Measurements from ENCODE around the gene CLRN1. TPM values are rescaled to one million over a fixed set of nuclear protein-coding genes. Genes with fewer than 3 reads are reported as not detected.

The CLRN1 gene
- total RNA-seq, 1 donor from 2014 or later = not detected

- no peak for ATAC-seq
Measured at GRCh38 chr3:150975086-150975991, 2.8 kb upstream of the CLRN1 start.

DNA sequence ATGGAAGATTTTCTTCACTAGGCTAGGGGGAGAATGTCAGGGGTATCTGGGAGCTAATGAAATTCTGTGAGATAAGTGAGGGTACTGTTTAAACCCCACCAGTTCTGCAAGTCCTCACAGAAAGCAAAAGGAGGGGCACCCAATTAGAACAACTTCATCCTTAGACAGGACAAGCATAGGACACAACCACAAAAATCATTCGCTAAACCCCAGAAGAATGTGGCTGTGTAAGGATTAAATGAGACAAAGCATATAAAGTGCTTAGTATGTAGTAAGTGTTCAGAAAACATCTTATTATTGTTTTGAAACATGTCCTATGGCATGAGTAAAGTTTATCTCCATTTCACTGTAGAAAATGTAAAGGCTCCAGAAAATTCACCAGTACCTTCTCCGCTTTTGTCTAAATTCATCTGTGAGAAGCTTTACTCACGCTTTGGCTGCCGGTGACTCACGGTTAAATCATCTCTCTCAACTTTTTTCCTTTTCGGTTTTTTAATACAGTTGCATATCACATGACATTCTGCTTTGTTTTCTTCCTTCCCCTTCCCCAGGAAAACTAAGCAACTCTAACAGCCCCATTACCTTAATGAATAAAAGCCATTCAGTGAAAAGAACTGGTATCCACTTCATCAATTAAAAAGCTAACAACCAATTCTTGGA, 1.7 kb downstream of the CLRN1 start:
- no peak for ATAC-seq

- ATAC-seq = no peak
Measured at GRCh38 chr3:150968341-150969035, 4.0 kb downstream of the CLRN1 start.

DNA sequence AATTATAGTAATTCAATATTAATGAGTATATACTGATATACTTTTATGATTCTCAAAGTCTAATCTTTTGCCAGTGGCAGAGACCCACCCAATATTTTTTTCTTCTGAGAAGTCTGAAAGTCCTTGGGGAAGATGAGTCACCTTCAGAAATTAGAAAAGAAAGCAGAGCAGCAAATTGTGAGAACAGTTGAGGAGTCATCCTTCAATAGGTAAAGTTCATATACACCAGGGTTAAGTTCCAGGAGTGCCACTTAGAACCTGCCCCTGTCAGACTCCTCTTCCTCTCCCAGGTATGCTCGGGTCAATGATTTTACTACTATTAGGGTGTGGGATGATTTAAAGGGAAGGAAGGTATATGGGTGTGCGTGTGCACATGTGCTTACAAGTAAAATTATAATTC, 7.1 kb downstream of the CLRN1 start:
- ATAC-seq = no peak

DNA sequence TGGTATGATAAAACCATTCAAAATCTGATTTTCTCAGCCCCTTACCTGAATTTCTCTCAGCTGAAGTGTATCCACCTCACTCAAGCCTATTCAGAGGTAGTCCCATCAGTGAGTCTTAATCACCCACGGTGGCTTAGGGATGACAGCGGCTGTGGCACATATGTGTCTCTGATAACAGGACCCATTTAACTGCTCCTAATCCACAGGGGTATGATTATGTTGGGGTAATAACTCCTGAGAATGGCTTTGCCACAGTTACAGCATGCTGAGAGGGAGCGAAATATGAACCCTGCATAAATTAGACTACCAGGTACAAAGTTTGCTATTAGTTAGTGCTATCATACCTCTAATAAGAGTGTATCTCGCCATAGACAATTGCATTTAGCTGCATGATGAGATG, 10.6 kb downstream of the CLRN1 start:
- no peak for ATAC-seq

- no peak for ATAC-seq
Measured at GRCh38 chr3:150960708-150961684, 11.5 kb downstream of the CLRN1 start.

- ATAC-seq = no peak
Measured at GRCh38 chr3:150958683-150959082, 13.8 kb downstream of the CLRN1 start.

DNA sequence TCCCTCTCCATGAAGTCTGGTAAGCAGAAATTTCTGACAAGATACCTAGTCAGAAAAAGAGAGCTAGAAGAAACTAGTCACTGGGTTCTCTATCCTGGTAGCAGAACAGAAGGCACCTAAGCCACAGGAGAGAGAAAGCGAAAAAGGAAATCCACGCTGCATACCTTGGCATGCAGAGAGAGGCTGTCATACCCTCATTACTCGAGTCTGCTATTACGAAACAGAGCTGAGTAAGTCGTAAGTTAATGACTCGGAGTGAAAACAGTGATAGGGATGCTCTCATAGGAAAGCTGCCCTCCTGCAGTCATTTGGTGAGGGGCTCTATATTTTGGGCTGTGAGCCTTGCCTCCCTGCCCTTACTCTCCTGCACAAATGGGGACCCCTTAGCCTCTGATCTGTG, 16.2 kb downstream of the CLRN1 start:
- peak; percentile 67 for ATAC-seq

GRCh38 chr3:150951923-150952322, 20.6 kb downstream of the CLRN1 start:
- ATAC-seq = no peak

DNA sequence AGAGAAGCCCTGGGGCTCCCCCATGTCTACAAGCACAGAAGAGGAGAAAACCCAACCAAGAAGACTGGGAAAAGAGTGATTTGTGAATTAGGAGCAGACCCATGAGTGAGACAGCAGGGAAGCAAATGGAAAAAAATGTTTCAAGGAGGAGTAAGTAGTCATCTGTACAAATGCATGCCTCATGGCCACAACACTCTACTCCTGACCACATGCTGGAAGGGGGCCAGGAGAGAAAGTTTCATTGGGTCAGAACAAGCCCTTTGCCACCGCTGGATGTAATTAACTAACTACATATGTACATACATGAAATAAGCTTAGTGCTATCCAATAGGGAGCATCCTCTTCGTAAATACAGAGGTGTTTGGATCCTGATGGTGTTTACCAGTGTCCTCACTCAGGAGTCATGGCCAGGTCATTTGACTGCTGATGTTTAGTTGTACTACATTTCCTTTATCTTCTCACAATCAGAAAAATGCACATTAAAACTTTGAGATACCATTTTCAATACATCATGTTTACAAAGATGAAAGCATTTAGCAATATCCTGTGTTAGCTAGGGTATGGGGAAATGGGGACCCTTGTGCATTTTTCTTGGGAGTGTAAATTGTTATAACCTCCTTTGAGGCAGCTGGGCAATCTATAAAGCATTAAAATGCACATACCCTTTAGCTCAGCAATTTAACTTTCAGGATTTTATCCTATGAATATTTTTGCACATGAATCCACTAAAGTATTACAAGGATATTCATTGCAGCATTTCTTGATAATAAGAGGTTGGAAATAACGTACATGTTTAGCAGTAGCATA, 27.1 kb downstream of the CLRN1 start:
- no peak for ATAC-seq

DNA sequence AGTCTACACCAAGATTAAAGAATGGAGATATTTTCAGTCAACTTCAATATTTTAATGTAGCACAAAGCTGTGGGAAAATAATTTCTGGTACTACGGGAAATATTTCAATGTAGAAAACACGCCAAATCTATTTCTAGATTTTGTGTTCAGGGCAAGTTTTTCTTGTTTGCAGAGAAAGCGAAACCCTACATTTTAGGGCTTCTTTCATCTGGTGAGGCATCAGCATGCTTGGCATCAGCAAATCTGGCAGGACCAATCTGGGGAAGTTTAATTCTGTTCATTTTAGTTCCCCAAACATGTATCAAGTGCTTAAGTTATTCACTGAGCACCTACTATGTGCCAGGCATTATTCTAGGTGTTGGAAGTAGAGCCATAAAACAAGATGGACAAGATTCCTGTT, 30.3 kb downstream of the CLRN1 start:
- no peak for ATAC-seq

DNA sequence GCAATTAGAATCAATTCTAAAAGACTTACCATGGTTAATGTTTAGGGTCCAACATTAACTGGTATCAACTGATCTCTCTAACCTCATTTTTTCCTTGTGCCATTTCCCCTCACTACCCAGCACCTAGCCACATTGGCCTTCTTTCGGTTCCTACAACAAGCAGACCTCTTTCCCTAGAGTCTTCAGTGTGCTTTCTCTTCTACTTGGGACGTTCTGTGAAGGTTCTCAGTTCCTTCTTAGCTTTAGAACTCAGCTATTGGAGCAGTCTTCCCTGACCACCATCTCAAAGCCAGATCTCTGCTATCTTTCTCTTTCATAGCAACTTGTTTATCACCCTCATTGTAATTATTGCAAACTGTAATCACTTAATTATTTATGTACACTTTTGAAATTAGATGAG, 35.8 kb downstream of the CLRN1 start:
- no peak for ATAC-seq

- no peak for ATAC-seq
Measured at GRCh38 chr3:150933473-150933995, 39.0 kb downstream of the CLRN1 start.

DNA sequence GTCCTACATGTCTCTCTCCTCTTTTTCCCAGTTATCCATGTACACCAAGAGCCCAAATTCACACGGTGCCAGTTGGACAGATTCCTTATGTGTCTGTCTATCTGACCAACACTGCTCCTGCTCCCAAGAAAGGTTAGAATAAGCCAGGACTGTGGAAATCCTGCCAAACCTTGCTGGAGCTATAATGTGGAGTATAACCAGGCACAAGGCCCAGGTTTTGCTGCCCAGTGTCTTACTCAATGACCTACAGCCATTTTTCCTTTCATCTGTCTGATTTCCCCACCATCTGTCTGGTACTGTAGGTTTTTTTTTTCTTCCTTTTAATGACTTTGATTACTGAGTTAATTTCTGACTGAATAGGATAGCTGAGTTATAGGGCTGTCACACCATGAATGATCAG, 40.8 kb downstream of the CLRN1 start:
- ATAC-seq = no peak

DNA sequence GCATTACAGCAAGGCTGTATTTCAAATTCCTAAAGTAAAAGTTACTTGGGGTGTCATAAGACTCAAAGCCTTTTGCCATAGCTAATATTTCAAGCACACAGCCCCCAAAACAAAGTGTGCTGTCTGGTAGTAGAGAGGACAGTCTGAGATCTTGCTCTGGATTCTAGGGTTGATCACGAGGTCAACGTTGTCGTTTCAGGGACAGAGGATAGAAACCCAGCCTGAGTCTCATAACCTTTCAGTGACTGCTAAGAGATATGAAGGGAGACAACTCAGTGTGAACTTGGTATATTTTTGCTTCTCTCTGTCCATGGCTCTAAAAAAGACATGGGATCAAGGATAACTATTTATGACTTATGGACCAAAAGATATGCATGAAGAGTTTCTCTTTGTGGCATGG, 41.7 kb downstream of the CLRN1 start:
- no peak for ATAC-seq

DNA sequence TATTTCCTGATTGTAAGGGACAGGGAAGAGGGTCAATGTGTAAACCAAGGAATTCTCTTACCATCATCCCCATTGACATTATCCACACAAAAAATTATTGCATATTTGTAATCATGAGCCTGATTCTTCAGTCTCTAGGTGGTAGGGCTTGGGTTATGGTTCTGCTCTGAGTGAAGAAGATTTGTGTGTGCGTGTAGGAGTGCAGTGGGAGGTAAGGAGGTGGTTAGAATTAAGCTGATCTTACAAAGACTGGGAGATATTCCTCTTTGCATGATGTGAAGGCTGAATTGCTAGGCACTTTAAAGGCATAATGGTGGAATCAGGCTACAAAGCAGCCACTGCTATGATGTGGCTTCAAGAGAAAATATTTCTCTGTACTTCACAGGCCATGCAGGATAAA, 44.3 kb downstream of the CLRN1 start:
- no peak for ATAC-seq

DNA sequence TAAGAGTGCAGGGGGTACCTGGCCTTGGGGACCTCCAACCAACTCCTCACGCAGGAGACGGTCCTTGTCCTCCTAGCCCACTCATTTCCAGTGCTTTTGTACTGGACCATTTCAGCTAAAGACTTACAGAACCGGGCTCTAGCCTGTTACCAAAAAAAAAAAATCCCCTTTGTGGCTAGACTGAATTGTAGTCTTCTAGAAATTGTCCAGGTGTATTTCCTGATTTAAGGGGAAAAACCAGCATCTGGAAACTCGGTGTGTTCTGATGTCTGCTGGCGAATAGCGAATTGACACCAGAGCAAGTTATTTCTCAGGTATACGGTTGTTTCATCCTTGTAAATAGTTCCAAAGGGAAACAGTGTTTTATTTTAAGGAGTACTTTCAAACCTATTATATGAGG, 46.2 kb downstream of the CLRN1 start:
- no peak for ATAC-seq

DNA sequence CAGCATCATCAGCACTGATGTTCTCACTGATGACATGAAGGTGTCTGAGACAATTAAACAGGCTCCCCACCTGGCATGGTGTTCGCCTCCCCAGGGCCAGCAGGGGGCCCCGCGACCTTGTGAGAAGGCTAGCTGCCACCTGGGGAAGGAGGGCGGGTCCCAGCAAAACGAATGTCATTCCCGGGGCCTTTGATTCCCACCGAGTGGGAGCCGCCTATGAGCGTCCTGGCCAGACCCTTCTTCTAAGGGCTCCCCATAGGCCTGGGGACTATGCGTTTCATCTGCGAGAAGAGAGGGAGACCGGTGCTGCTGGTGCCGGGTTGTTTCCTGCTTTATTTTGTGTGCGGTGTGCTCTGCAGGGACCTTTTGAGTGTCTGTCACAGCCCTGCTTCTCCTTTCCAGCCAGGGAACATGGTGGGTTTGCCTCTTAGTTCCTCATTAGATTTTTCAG, 46.8 kb downstream of the CLRN1 start:
- ATAC-seq = peak; percentile 52

DNA sequence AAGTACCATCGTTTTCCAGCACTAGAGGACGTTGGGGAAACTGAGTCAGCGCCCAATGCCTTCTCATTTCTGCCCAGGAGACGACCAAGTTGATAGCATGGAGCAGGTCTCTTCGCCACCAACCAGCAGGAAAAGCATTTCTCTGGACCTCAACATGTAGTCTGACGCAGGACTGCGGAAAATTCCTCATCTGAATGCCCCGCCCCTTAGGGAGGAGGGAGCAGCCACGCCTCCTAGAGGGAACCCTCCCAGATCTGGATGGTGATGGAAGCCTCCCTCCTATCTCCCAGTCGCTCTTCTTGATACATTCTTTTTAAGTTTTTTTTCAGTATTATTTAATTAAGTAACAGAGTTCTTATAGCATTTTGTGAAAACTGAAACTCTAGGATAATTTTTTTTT, 49.9 kb downstream of the CLRN1 start:
- ATAC-seq = no peak

DNA sequence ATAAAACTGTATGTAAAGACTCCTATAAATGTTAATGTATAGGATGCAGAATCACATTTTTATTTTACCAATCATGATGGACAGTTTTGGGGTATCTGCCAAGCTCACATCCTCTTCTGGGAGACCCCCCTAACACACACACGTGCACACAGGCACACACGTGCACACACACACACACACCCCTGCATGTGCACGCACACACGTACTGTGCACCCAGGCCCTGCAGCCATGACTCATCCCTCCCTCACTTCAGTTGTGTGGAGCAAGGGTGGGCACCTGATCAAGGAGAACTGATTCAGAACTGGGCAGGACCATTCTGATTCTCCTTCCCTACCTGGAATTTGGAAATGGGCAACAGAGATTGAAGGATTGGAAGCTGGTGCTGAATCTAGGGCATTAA, 51.3 kb downstream of the CLRN1 start:
- ATAC-seq = no peak

DNA sequence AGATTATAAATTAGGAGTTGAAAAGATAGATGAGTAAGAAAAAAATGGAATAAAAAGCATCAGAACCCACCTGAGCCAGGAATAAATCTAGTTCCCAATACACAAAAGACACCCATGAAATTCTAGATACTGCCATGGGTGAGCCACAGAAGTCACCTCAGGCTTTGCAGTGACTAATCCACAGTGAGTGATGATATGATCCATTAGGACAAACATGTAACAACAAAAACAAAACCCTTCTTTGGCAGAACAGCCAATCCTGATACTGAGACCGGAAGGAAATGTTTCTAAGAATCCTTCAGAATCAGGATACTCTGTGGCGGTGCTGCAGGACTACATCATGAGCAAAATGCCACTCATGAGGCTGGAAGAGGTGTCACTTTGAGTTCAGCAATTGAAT, 52.3 kb downstream of the CLRN1 start:
- ATAC-seq = no peak
